Memory B cell (primary cell): ENCODE data around the gene HAUS8.

ENCODE experiments used
- ATAC-seq: fragments of 150-1000 bp; cut with Tn5 transposase; 2 replicates; pipeline ENCODE4 v1.10.0; 2021; ENCODE audit warnings: low read depth, mild to moderate bottlenecking, moderate library complexity
- DNase-seq, 2 donors: peaks; one replicate each; pipeline ENCODE4 v3.0.0; 2022; ENCODE audit warnings: low spot score in 2 of 2
- H3K27ac Mint-ChIP-seq: one replicate; pipeline ENCODE4 v1.8.0; 2022; ENCODE audit warnings: mild to moderate bottlenecking, moderate library complexity, mixed read lengths
- H3K27me3 Mint-ChIP-seq: one replicate; pipeline ENCODE4 v1.8.0; 2022; ENCODE audit warnings: mixed read lengths
- H3K36me3 Mint-ChIP-seq: one replicate; pipeline ENCODE4 v1.8.0; 2022; ENCODE audit warnings: mild to moderate bottlenecking, mixed read lengths
- H3K4me1 Mint-ChIP-seq: one replicate; pipeline ENCODE4 v1.8.0; 2022; ENCODE audit warnings: mixed read lengths
- H3K4me3 Mint-ChIP-seq: one replicate; pipeline ENCODE4 v1.8.0; 2022; ENCODE audit warnings: mild to moderate bottlenecking, moderate library complexity, mixed read lengths
- H3K9me3 Mint-ChIP-seq: one replicate; pipeline ENCODE4 v1.8.0; 2022; ENCODE audit warnings: mixed read lengths

Gene HAUS8

GRCh38 chr19:17075035-17075863 lies at the start of gene HAUS8, which contains the start of gene MYO9B:
Gene HAUS8 (minus strand): TSS chr19:17075452. CDS start chr19:17075422, 30 bp downstream.
Gene MYO9B (plus strand): TSS chr19:17075777. CDS start chr19:17101718, 25,941 bp downstream.
- peak within 1 kb of the TSS; percentile 97 for H3K27ac Mint-ChIP-seq
- H3K36me3 Mint-ChIP-seq, result peaks cover 8% of the 10 kb centered on the region

GRCh38 chr19:17124025-17124424 lies 48.8 kb upstream of the HAUS8 start:
- Mint-ChIP-seq H3K36me3 (peaks cover 16% of the 10 kb centered on the region), H3K9me3 (no peaks in the 10 kb centered on the region), H3K27ac (peak overlapping the region; percentile 93), H3K4me1 (peaks cover 31% of the 10 kb centered on the region), H3K27me3 (no peaks in the 10 kb centered on the region), H3K4me3 (no peak overlapping the region)
- ATAC-seq, result no peak
- no peak for DNase-seq

More at GRCh38 chr19:17075035-17075863, at the start of gene HAUS8, which contains the start of gene MYO9B:
- H3K9me3 Mint-ChIP-seq, result no peaks in the 10 kb centered on the region
- peaks cover 53% of the 10 kb centered on the region for H3K4me1 Mint-ChIP-seq
- no peaks in the 10 kb centered on the region for H3K27me3 Mint-ChIP-seq
- ATAC-seq, result peak; percentile 73
- peak; percentile 95 to 99 for DNase-seq
- peak within 1 kb of the TSS; percentile 99 for H3K4me3 Mint-ChIP-seq

GRCh38 chr19:17123041-17123440 lies 47.8 kb upstream of the HAUS8 start:
- no peaks in the 10 kb centered on the region for H3K9me3 Mint-ChIP-seq

GRCh38 chr19:17121736-17122293 lies 46.6 kb upstream of the HAUS8 start:
- ATAC-seq (no peak), DNase-seq (no peak)
- no peaks in the 10 kb centered on the region for H3K9me3 Mint-ChIP-seq
- peak overlapping the region; percentile 24 for H3K27ac Mint-ChIP-seq
- H3K4me3 Mint-ChIP-seq, result no peak overlapping the region
- H3K27me3 Mint-ChIP-seq, result no peaks in the 10 kb centered on the region
- peaks cover 11% of the 10 kb centered on the region for H3K36me3 Mint-ChIP-seq
- H3K4me1 Mint-ChIP-seq, result peaks cover 27% of the 10 kb centered on the region

More at GRCh38 chr19:17123041-17123440, 47.8 kb upstream of the HAUS8 start:
- peaks cover 28% of the 10 kb centered on the region for H3K4me1 Mint-ChIP-seq
- H3K36me3 Mint-ChIP-seq, result peaks cover 11% of the 10 kb centered on the region
- H3K27me3 Mint-ChIP-seq, result no peaks in the 10 kb centered on the region
- DNase-seq (no peak), ATAC-seq (no peak)
- H3K27ac Mint-ChIP-seq, result no peak overlapping the region
- no peak overlapping the region for H3K4me3 Mint-ChIP-seq

GRCh38 chr19:17118957-17119356 lies 43.7 kb upstream of the HAUS8 start:
- DNase-seq (no peak), ATAC-seq (no peak)
- no peaks in the 10 kb centered on the region for H3K9me3 Mint-ChIP-seq
- H3K36me3 Mint-ChIP-seq, result peaks cover 18% of the 10 kb centered on the region
- H3K27me3 Mint-ChIP-seq, result no peaks in the 10 kb centered on the region
- no peak overlapping the region for H3K27ac Mint-ChIP-seq
- H3K4me3 Mint-ChIP-seq, result no peak overlapping the region
- peaks cover 18% of the 10 kb centered on the region for H3K4me1 Mint-ChIP-seq

- no peaks in the 10 kb centered on the region for H3K27me3 Mint-ChIP-seq
- no peaks in the 10 kb centered on the region for H3K9me3 Mint-ChIP-seq
- H3K36me3 Mint-ChIP-seq, result peaks cover 16% of the 10 kb centered on the region
- ATAC-seq, result no peak
- peaks cover 28% of the 10 kb centered on the region for H3K4me1 Mint-ChIP-seq
- no peak overlapping the region for H3K4me3 Mint-ChIP-seq
- no peak overlapping the region for H3K27ac Mint-ChIP-seq
- DNase-seq, result no peak
Measured at GRCh38 chr19:17116996-17117702, 41.9 kb upstream of the HAUS8 start.

GRCh38 chr19:17114414-17114831 lies 39.2 kb upstream of the HAUS8 start:
- H3K27me3 Mint-ChIP-seq, result no peaks in the 10 kb centered on the region
- H3K4me3 Mint-ChIP-seq, result no peak overlapping the region
- ATAC-seq, result no peak
- peaks cover 17% of the 10 kb centered on the region for H3K36me3 Mint-ChIP-seq
- DNase-seq, result no peak
- peaks cover 43% of the 10 kb centered on the region for H3K4me1 Mint-ChIP-seq
- no peak overlapping the region for H3K27ac Mint-ChIP-seq
- no peaks in the 10 kb centered on the region for H3K9me3 Mint-ChIP-seq

- H3K27ac Mint-ChIP-seq, result peak overlapping the region; percentile 35
- no peaks in the 10 kb centered on the region for H3K27me3 Mint-ChIP-seq
- DNase-seq, result no peak
- H3K36me3 Mint-ChIP-seq, result peaks cover 17% of the 10 kb centered on the region
- no peak for ATAC-seq
- H3K9me3 Mint-ChIP-seq, result no peaks in the 10 kb centered on the region
- H3K4me1 Mint-ChIP-seq, result peaks cover 50% of the 10 kb centered on the region
- H3K4me3 Mint-ChIP-seq, result no peak overlapping the region
Measured at GRCh38 chr19:17113127-17113785, 38.0 kb upstream of the HAUS8 start.

GRCh38 chr19:17112700-17113099 lies 37.4 kb upstream of the HAUS8 start:
- peak overlapping the region; percentile 35 for H3K27ac Mint-ChIP-seq
- ATAC-seq (no peak), DNase-seq (no peak)
- peaks cover 17% of the 10 kb centered on the region for H3K36me3 Mint-ChIP-seq
- H3K4me3 Mint-ChIP-seq, result no peak overlapping the region
- H3K4me1 Mint-ChIP-seq, result peaks cover 55% of the 10 kb centered on the region
- H3K9me3 Mint-ChIP-seq, result no peaks in the 10 kb centered on the region
- H3K27me3 Mint-ChIP-seq, result no peaks in the 10 kb centered on the region

GRCh38 chr19:17112271-17112670 lies 37.0 kb upstream of the HAUS8 start:
- H3K4me1 Mint-ChIP-seq, result peaks cover 59% of the 10 kb centered on the region
- ATAC-seq (no peak), DNase-seq (no peak)
- H3K27me3 Mint-ChIP-seq, result no peaks in the 10 kb centered on the region
- H3K27ac Mint-ChIP-seq, result peak overlapping the region; percentile 35
- no peak overlapping the region for H3K4me3 Mint-ChIP-seq
- H3K9me3 Mint-ChIP-seq, result no peaks in the 10 kb centered on the region
- peaks cover 17% of the 10 kb centered on the region for H3K36me3 Mint-ChIP-seq

GRCh38 chr19:17111766-17112165 lies 36.5 kb upstream of the HAUS8 start:
- peak overlapping the region; percentile 35 for H3K27ac Mint-ChIP-seq
- no peak for DNase-seq
- ATAC-seq, result no peak
- H3K4me3 Mint-ChIP-seq, result peak overlapping the region; percentile 42
- H3K9me3 Mint-ChIP-seq, result no peaks in the 10 kb centered on the region
- H3K36me3 Mint-ChIP-seq, result peaks cover 17% of the 10 kb centered on the region
- H3K27me3 Mint-ChIP-seq, result no peaks in the 10 kb centered on the region
- peaks cover 59% of the 10 kb centered on the region for H3K4me1 Mint-ChIP-seq

GRCh38 chr19:17110599-17110966 lies 35.3 kb upstream of the HAUS8 start:
- peaks cover 19% of the 10 kb centered on the region for H3K36me3 Mint-ChIP-seq
- peaks cover 64% of the 10 kb centered on the region for H3K4me1 Mint-ChIP-seq
- H3K9me3 Mint-ChIP-seq, result no peaks in the 10 kb centered on the region
- H3K27me3 Mint-ChIP-seq, result no peaks in the 10 kb centered on the region
- no peak for ATAC-seq
- H3K27ac Mint-ChIP-seq, result peak overlapping the region; percentile 93
- H3K4me3 Mint-ChIP-seq, result peak overlapping the region; percentile 78
- DNase-seq, result no peak

- no peaks in the 10 kb centered on the region for H3K27me3 Mint-ChIP-seq
- no peaks in the 10 kb centered on the region for H3K9me3 Mint-ChIP-seq
- DNase-seq, result peak; percentile 75 to 89
- peak; percentile 87 for ATAC-seq
- H3K4me3 Mint-ChIP-seq, result peak overlapping the region; percentile 78
- H3K4me1 Mint-ChIP-seq, result peaks cover 66% of the 10 kb centered on the region
- H3K27ac Mint-ChIP-seq, result peak overlapping the region; percentile 93
- peaks cover 20% of the 10 kb centered on the region for H3K36me3 Mint-ChIP-seq
Measured at GRCh38 chr19:17109962-17110598, 34.8 kb upstream of the HAUS8 start.
